Left ventricle myocardium inferior (tissue), 1 donor: ENCODE data around the gene HCN2. TPM values are rescaled to one million over a fixed set of nuclear protein-coding genes. Genes with fewer than 3 reads are reported as not detected.

Experiments
- DNase-seq: peaks from one replicate; pipeline ENCODE4 v3.0.0-alpha.2; 2020
- H3K27ac ChIP-seq: fragments of 200-600 bp; replicated peaks from 2 replicates; pipeline ENCODE4 v1.8.0; 2021
- H3K27me3 ChIP-seq: fragments of 200-600 bp; 2 replicates; pipeline ENCODE4 v1.8.0; 2021; ENCODE audit warnings: low read depth
- H3K36me3 ChIP-seq: fragments of 200-600 bp; 2 replicates; pipeline ENCODE4 v1.8.0; 2021
- H3K4me1 ChIP-seq: fragments of 200-600 bp; 2 replicates; pipeline ENCODE4 v1.8.0; 2021
- H3K4me3 ChIP-seq: fragments of 200-600 bp; 2 replicates; pipeline ENCODE4 v1.8.0; 2021; ENCODE audit warnings: mild to moderate bottlenecking, moderate library complexity
- H3K9me3 ChIP-seq: fragments of 200-600 bp; replicated peaks from 2 replicates; pipeline ENCODE4 v1.8.0; 2021
- CTCF ChIP-seq: fragments of 200-600 bp; IDR thresholded peaks from 2 replicates; pipeline ENCODE4 v1.8.0; 2021; ENCODE audit warnings: antibody characterized with exemption, mild to moderate bottlenecking, borderline replicate concordance
- intact Hi-C: fragments of 100-400 bp; cut with micrococcal nuclease; formaldehyde crosslinking; loops from one replicate; pipeline ENCODE4 v1.11.0; 2022
- total RNA-seq: library from RNA; stranded (reverse); fragmentation: NEBNext Ultra II Directional; extraction: Animal tissue kit (Norgen Biotek cat#: 25700); gene quantifications from one replicate; pipeline ENCODE4 v1.2.1, GENCODE V29; 2021
- donor health status: DM: no; HTN: yes; CAD: no; lungs with severe emphysema.

The HCN2 gene
- total RNA-seq, 1 donor from 2014 or later = 21.9 TPM

GRCh38 chr19:643736-644135 is 54.1 kb downstream of the HCN2 start:
- Histone ChIP-seq H3K4me3 (no peak overlapping the region), H3K4me1 (peaks cover 12% of the 10 kb centered on the region)
- no peak for TF ChIP-seq CTCF

GRCh38 chr19:644363-644762 is 54.7 kb downstream of the HCN2 start:
- Histone ChIP-seq H3K27ac (no peak overlapping the region), H3K4me3 (no peak overlapping the region), H3K36me3 (peaks cover 39% of the 10 kb centered on the region), H3K4me1 (peaks cover 5% of the 10 kb centered on the region), H3K27me3 (no peaks in the 10 kb centered on the region), H3K9me3 (no peaks in the 10 kb centered on the region)
- DNase-seq = no peak
- intact Hi-C loops = no loop called here
- TF ChIP-seq CTCF = no peak

More at GRCh38 chr19:643736-644135, 54.1 kb downstream of the HCN2 start:
- Histone ChIP-seq H3K9me3 (no peaks in the 10 kb centered on the region), H3K27me3 (no peaks in the 10 kb centered on the region), H3K36me3 (peaks cover 33% of the 10 kb centered on the region), H3K27ac (no peak overlapping the region)
- intact Hi-C loops = no loop called here
- no peak for DNase-seq

- Histone ChIP-seq H3K4me3 (no peak overlapping the region), H3K27me3 (no peaks in the 10 kb centered on the region), H3K36me3 (peaks cover 43% of the 10 kb centered on the region), H3K4me1 (peaks cover 4% of the 10 kb centered on the region), H3K9me3 (no peaks in the 10 kb centered on the region), H3K27ac (no peak overlapping the region)
- no peak for TF ChIP-seq CTCF
- no peak for DNase-seq
- intact Hi-C loops = no loop called here
Observed at GRCh38 chr19:644789-645188, 55.1 kb downstream of the HCN2 start.

- intact Hi-C loops = no loop called here
- peaks cover 57% of the 10 kb centered on the region for H3K36me3 ChIP-seq
- no peak overlapping the region for H3K4me3 ChIP-seq
Observed at GRCh38 chr19:645912-646778, 56.5 kb downstream of the HCN2 start.

GRCh38 chr19:646779-647565 is 57.3 kb downstream of the HCN2 start:
- no peaks in the 10 kb centered on the region for H3K27me3 ChIP-seq
- no peak for TF ChIP-seq CTCF
- peaks cover 65% of the 10 kb centered on the region for H3K36me3 ChIP-seq
- no peak overlapping the region for H3K27ac ChIP-seq
- no peaks in the 10 kb centered on the region for H3K9me3 ChIP-seq
- H3K4me1 ChIP-seq = no peaks in the 10 kb centered on the region
- H3K4me3 ChIP-seq = no peak overlapping the region
- intact Hi-C loops = no loop called here
- DNase-seq = no peak

More at GRCh38 chr19:645912-646778, 56.5 kb downstream of the HCN2 start:
- no peak for TF ChIP-seq CTCF
- DNase-seq = no peak
- no peaks in the 10 kb centered on the region for H3K9me3 ChIP-seq
- H3K27me3 ChIP-seq = no peaks in the 10 kb centered on the region
- no peak overlapping the region for H3K27ac ChIP-seq
- H3K4me1 ChIP-seq = no peaks in the 10 kb centered on the region
